Stimulated activated CD4-positive, alpha-beta T cell treated with anti-CD3 and anti-CD28 coated beads, Interleukin-12 subunit alpha, Interleukin-12 subunit beta, amount 100 ng/mL, for 48 hours (primary cell): ENCODE results near the gene ATXN7.
A peak's percentile ranks its signal among the peaks of the same experiment; 100 is the strongest.

Experiments
- DNase-seq, 3 donors: peaks; one replicate each; pipeline ENCODE4 v3.0.0-alpha.2; 2020; ENCODE audit warnings: low read depth in 2 of 3, low spot score in 1 of 3

Gene ATXN7

GRCh38 chr3:63981980-63982379, 118.3 kb downstream of the ATXN7 start:
- DNase-seq: no peak

- DNase-seq: no peak
Observed at GRCh38 chr3:63984391-63984790, 120.7 kb downstream of the ATXN7 start.

GRCh38 chr3:63986146-63986545, 122.5 kb downstream of the ATXN7 start:
- no peak for DNase-seq

GRCh38 chr3:63986831-63987230, 123.2 kb downstream of the ATXN7 start:
- no peak for DNase-seq

- DNase-seq: no peak
Observed at GRCh38 chr3:63988943-63989342, 125.3 kb downstream of the ATXN7 start.

- DNase-seq: no peak
Observed at GRCh38 chr3:63990204-63990603, 126.5 kb downstream of the ATXN7 start.

GRCh38 chr3:63990733-63991132, 127.1 kb downstream of the ATXN7 start:
- DNase-seq: no peak

GRCh38 chr3:63991666-63992065, 128.0 kb downstream of the ATXN7 start:
- no peak for DNase-seq

- DNase-seq: no peak
Observed at GRCh38 chr3:63992516-63993209, 129.0 kb downstream of the ATXN7 start.

- DNase-seq: peak; percentile 23 to 26 (median 25)
Observed at GRCh38 chr3:63993653-63994079, 130.0 kb downstream of the ATXN7 start.

- no peak for DNase-seq
Observed at GRCh38 chr3:63995086-63995485, 131.4 kb downstream of the ATXN7 start.

GRCh38 chr3:63998852-63999754, 135.4 kb downstream of the ATXN7 start:
- DNase-seq: no peak

- DNase-seq: no peak
Observed at GRCh38 chr3:64000453-64001055, 136.9 kb downstream of the ATXN7 start.

GRCh38 chr3:64002233-64002632, 138.6 kb downstream of the ATXN7 start:
- DNase-seq: no peak

GRCh38 chr3:64003589-64003988, 139.9 kb downstream of the ATXN7 start:
- DNase-seq: no peak

GRCh38 chr3:64008017-64008416, 144.3 kb downstream of the ATXN7 start:
- DNase-seq: no peak

GRCh38 chr3:64008487-64009351, 145.1 kb downstream of the ATXN7 start:
- DNase-seq: no peak

GRCh38 chr3:64009528-64009927, 145.9 kb downstream of the ATXN7 start:
- DNase-seq: no peak

- DNase-seq: no peak
Observed at GRCh38 chr3:64010199-64010598, 146.5 kb downstream of the ATXN7 start.

GRCh38 chr3:64011685-64012084, 148.0 kb downstream of the ATXN7 start:
- no peak for DNase-seq
